Activated CD4-positive, alpha-beta T cell treated with anti-CD3 and anti-CD28 coated beads, Interleukin-2, amount 10 ng/mL, durations not matched to agents 24 days and 14 days (primary cell): Measurements from ENCODE around the gene SHISA7. TPM values are rescaled to one million over a fixed set of nuclear protein-coding genes. Genes with fewer than 3 reads are reported as not detected.

Experiments used
- DNase-seq: peaks from one replicate; pipeline ENCODE4 v3.0.0; 2022
- H3K27ac Mint-ChIP-seq: one replicate; pipeline ENCODE4 v1.8.0; 2022; ENCODE audit warnings: mild to moderate bottlenecking, mixed read lengths
- H3K27me3 Mint-ChIP-seq: one replicate; pipeline ENCODE4 v1.8.0; 2022; ENCODE audit warnings: mixed read lengths
- H3K36me3 Mint-ChIP-seq: one replicate; pipeline ENCODE4 v1.8.0; 2022; ENCODE audit warnings: low read depth, mild to moderate bottlenecking, mixed read lengths
- H3K4me1 Mint-ChIP-seq: one replicate; pipeline ENCODE4 v1.8.0; 2021; ENCODE audit warnings: mixed read lengths
- H3K4me3 Mint-ChIP-seq: one replicate; pipeline ENCODE4 v1.8.0; 2022; ENCODE audit warnings: mild to moderate bottlenecking, moderate library complexity, mixed read lengths
- H3K9me3 Mint-ChIP-seq: one replicate; pipeline ENCODE4 v1.8.0; 2021; ENCODE audit warnings: mixed read lengths
- intact Hi-C: fragments of 100-400 bp; cut with micrococcal nuclease; formaldehyde crosslinking; loops from one replicate; pipeline ENCODE4 v1.15.1; 2023
- total RNA-seq: library from RNA; stranded (reverse); gene quantifications from 2 replicates; pipeline ENCODE4 v1.2.3, GENCODE V29; 2022

SHISA7 gene
- total RNA-seq, 1 donor from 2014 or later, result not detected

DNA sequence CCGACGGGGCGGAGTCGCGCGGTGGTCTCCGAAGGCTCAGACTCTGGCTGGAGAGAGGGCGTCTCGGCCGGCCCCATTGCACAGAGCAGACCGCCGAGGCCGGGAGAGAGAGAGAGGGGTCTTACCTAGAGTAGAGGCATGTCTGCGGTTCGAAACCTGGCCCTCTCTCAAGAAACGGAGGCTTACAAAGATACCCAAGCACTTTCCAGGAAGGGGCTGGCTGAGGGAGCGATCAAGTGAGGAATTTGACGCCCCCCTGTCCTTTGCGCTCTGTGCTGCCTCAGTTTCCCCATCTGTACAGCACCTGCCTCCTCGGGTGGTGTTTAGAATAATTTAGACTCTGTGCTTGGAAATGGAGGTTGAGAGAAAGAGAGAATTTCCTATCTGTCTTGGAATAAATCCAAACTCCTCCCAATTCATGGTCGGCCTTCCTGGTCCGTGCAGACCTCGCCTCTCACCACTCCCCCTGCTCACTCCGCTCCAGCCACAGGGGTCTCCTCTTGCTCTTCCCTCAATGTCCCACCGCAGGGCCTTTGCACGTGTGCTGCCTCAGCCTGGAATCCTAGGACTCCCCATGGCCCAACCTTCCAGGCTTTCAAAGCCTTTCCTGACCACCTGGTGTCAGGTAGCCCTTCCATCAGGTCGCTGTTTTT lies 19.0 kb upstream of the SHISA7 start:
- Mint-ChIP-seq H3K27me3 (no peaks in the 10 kb centered on the region), H3K4me3 (peak overlapping the region; percentile 94), H3K27ac (peak overlapping the region; percentile 78), H3K36me3 (no peaks in the 10 kb centered on the region), H3K9me3 (no peaks in the 10 kb centered on the region), H3K4me1 (peaks cover 16% of the 10 kb centered on the region)
- intact Hi-C loops, result loop anchor here (1.0 kb wide), 1 partner anchor 14 kb away; the partner anchor contains the start of gene ZNF628
- no peak for DNase-seq

DNA sequence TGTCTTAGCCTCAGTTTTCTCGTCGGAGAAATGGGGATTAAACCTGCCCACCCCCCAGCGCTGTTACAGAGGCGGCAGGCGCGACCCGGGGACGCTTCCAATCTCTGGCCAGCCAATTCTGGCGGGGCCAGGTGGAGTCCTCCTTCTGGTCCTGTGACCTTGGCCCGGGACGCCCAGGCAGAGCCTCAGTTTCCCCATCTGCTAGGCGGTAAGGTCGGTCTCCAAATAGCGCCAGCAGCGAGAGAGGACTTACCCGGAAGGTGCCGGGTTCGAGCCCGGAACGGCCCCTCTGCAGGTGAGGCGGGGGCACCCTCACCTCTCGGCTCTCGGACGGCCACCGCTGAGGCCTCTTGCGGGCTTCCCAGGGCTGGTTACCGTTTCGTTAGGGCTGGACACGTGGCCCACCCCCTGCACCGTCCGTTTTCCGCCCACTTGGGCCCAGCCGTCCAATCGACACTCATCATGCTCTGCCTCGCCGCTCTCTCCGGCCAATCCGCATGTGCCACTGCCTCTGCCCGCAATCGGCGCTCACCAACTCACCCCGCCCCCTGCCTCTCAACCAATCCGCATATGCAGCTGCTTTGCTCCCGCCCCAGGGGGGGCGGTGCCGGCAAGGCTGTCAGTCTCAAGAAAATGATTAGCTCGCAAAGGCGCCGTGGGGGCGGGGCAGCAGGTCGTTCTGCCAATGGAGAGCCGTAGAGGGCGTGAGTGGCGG lies 18.3 kb upstream of the SHISA7 start, which contains the start of gene ISOC2:
Gene ISOC2, minus strand, starts transcription at position 384 of the 715 bp plus-strand sequence. CDS start 5,156 bp downstream, outside the sequence.
- peak; percentile 100 for DNase-seq
- no peaks in the 10 kb centered on the region for H3K27me3 Mint-ChIP-seq
- peak within 1 kb of the TSS; percentile 78 for H3K27ac Mint-ChIP-seq
- H3K4me3 Mint-ChIP-seq, result peak within 1 kb of the TSS; percentile 94
- no peaks in the 10 kb centered on the region for H3K36me3 Mint-ChIP-seq
- H3K4me1 Mint-ChIP-seq, result peaks cover 16% of the 10 kb centered on the region
- intact Hi-C loops, result loop anchor here (1.0 kb wide), 1 partner anchor 15 kb away; the partner anchor contains the start of gene ZNF628
- H3K9me3 Mint-ChIP-seq, result no peaks in the 10 kb centered on the region

DNA sequence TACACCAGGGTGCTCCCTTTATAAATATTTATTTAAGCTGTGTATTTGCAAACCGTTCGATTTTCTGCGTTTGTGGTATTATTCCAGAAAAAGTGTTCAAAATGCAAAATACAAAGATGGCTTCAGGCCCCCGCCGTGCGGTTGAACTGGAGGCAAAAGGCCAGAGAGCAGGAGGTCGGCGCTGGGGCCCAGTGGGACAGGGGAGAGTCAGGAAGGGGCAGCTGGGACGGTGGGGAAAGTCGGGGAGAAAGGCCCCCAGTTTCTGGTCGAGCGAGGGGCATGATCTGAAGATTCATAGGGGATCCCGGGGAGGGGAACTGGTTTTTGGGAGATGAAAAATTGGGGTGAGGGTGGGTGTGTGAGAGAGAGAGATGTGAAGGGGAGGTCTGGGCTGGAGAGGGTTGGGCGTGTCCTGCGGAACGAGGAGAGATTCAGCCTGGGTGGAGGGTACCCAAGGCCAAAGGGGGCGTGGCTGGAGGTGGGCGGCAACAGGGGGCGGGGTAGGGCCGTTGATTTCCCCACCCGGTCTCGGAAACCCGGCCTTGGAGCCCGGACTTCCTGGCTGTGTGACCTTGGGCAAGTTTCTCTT lies 17.7 kb upstream of the SHISA7 start:
- no peaks in the 10 kb centered on the region for H3K9me3 Mint-ChIP-seq
- DNase-seq, result peak; percentile 77
- H3K27me3 Mint-ChIP-seq, result no peaks in the 10 kb centered on the region
- intact Hi-C loops, result loop anchor here (1.0 kb wide), 1 partner anchor 16 kb away; the partner anchor contains the start of gene ZNF628
- H3K27ac Mint-ChIP-seq, result peak overlapping the region; percentile 78
- no peaks in the 10 kb centered on the region for H3K36me3 Mint-ChIP-seq
- H3K4me3 Mint-ChIP-seq, result peak overlapping the region; percentile 94
- peaks cover 16% of the 10 kb centered on the region for H3K4me1 Mint-ChIP-seq

DNA sequence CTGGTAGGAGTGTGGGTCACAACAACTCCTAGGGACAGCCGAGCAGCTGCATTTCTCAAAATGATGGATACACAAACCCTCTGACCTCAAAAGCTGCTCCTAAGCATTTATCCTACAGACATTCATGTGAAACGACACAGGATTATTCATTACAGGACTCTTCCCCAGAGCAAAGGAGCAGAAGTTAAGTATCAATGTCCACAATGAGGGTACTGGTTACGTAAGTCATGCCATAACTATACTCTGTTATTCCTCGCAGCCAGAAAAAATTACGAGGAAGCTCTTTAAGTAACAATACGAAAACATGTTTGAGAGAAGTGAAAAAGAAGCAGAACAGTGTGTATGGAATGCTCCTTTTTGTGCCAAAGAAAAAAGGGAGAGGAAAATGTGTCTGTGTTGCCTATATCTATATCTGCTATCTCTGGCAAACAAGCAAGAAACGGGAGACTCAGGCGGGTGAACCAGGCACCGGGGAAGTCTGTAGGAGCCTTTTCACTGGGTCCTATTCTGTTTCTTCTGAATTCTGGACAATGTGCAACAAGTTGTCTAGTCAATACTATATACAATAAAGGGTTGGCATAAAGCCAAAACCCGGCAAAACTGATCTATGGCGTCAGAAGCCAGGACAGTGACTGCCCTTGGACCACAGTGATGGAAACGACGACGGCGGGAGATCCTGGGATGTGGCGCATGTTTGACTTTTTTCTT lies 17.0 kb upstream of the SHISA7 start:
- intact Hi-C loops, result no loop called here
- no peak for DNase-seq
- Mint-ChIP-seq H3K27ac (peak overlapping the region; percentile 78), H3K9me3 (no peaks in the 10 kb centered on the region), H3K27me3 (no peaks in the 10 kb centered on the region), H3K36me3 (no peaks in the 10 kb centered on the region), H3K4me3 (peak overlapping the region; percentile 94), H3K4me1 (peaks cover 16% of the 10 kb centered on the region)

DNA sequence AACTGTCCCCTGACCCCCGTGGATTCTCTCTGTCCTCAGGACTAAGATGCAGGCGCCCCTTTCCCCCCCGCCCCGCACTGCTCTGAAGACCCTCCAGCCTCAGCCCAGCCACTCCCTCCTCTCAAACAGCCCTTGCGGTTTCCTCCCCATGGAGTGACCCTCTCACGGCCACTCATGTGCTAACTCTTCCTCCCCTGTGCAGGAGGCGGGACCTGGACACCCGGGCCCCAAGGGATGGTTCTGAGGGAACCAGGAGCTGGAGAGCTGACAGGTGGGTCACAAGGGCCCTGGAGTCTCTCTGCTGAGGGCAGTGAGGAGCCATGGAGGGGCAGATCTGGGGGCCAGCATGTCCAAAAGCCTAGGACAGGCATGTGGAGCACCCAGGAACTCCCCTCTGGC lies 16.4 kb upstream of the SHISA7 start:
- H3K4me3 Mint-ChIP-seq, result no peak overlapping the region
- intact Hi-C loops, result no loop called here
- no peak overlapping the region for H3K27ac Mint-ChIP-seq

DNA sequence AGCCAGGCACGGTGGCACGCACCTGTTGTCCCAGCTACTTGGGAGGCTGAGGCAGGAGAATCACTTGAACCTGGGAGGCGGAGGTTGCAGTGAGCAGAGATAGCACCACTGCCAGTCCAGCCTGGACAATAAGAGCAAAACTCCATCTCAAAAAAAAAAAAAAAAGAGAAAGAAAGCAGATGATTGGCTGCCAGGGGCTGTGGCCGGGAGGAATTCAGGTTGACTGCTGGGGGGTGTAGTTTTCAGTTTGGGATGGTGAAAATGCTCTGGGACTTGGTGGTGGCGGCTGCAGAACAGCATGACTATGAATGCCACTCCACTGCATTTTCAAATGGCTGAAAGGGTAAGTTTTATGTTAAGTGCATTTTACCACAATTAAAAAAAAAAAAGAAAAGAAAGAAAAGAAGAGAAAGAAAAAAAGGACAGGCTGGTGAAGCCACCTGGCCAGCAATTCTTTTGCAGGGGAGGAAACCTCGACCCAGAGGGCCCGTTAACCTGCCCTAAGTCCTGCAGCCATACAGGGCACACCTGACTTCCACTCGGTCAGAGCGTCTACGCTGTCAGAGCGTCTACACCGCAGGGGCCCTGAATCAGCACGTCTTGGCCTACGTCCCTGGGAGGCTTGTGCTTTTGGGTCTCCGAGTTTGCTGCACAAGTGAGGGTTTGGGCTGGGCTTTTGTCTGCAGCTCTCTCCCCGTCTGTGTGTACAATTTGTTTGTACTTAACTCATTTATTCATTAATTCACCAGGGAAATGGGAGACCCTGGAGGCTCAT lies 14.8 kb upstream of the SHISA7 start:
- no peak for DNase-seq
- intact Hi-C loops, result no loop called here
- H3K27me3 Mint-ChIP-seq, result peaks cover 14% of the 10 kb centered on the region
- H3K36me3 Mint-ChIP-seq, result peaks cover 9% of the 10 kb centered on the region
- no peaks in the 10 kb centered on the region for H3K9me3 Mint-ChIP-seq
- no peak overlapping the region for H3K27ac Mint-ChIP-seq
- H3K4me3 Mint-ChIP-seq, result no peak overlapping the region
- H3K4me1 Mint-ChIP-seq, result peaks cover 19% of the 10 kb centered on the region

More for the DNA sequence above, 16.4 kb upstream of the SHISA7 start:
- Mint-ChIP-seq H3K36me3 (peaks cover 3% of the 10 kb centered on the region), H3K9me3 (no peaks in the 10 kb centered on the region), H3K4me1 (peaks cover 19% of the 10 kb centered on the region), H3K27me3 (peaks cover 2% of the 10 kb centered on the region)
- peak; percentile 56 for DNase-seq

DNA sequence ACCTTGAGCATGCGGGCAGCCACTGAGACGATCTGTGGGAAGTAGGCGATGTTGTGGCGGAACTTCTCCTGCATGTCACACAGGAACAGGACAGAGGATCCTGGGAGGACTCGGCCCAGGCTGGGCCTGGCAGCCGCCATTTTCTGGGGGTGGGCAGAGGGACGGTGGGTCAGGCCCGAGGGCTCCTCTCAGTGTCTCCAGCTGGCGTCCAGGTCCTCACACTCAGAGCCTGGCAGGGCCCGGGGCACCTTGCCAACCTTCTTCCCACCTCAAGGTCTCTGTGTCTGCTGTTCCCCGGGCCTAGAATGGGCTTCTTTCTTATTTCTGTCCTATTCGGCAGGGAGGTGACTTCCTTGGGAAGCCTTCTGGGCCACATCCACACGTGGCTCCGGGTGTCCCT lies 13.2 kb upstream of the SHISA7 start:
- peaks cover 9% of the 10 kb centered on the region for H3K36me3 Mint-ChIP-seq
- H3K4me1 Mint-ChIP-seq, result peaks cover 12% of the 10 kb centered on the region
- H3K27me3 Mint-ChIP-seq, result peaks cover 20% of the 10 kb centered on the region
- no peak overlapping the region for H3K4me3 Mint-ChIP-seq
- no peak for DNase-seq
- H3K27ac Mint-ChIP-seq, result no peak overlapping the region
- no peaks in the 10 kb centered on the region for H3K9me3 Mint-ChIP-seq
- intact Hi-C loops, result no loop called here

DNA sequence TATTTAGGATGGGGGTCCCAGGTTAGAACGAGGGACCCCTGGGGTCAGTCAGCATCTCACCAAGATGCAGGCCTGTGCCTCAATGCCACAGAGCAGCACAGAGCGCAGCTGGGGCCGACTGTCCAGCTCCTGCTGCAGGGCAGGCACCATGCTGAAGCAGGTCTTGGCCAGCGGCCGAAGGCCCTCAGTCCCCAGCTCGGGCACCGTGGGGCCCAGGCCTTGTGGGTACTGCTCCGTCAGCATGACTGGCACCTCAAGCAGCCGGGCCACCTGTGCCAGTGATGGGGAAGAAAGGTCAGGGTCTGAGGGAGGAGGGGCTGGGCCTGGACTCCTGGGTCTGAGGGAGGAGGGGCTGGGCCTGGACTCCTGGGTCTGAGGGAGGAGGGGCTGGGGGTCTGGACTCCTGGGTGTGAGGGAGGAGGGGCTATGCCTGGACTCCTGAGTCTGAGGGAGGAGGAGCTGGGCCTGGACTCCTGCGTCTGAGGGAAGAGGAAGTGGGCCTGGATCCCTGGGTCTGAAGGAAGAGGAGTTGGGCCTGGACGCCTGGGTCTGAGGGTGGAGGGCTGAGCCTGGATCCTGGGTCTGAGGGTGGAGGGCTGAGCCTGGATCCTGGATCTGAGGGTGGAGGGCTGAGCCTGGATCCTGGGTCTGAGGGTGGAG lies 12.6 kb upstream of the SHISA7 start:
- Mint-ChIP-seq H3K27ac (no peak overlapping the region), H3K27me3 (peaks cover 24% of the 10 kb centered on the region), H3K4me1 (peaks cover 9% of the 10 kb centered on the region), H3K36me3 (peaks cover 9% of the 10 kb centered on the region), H3K9me3 (no peaks in the 10 kb centered on the region), H3K4me3 (no peak overlapping the region)
- DNase-seq, result no peak
- intact Hi-C loops, result no loop called here

DNA sequence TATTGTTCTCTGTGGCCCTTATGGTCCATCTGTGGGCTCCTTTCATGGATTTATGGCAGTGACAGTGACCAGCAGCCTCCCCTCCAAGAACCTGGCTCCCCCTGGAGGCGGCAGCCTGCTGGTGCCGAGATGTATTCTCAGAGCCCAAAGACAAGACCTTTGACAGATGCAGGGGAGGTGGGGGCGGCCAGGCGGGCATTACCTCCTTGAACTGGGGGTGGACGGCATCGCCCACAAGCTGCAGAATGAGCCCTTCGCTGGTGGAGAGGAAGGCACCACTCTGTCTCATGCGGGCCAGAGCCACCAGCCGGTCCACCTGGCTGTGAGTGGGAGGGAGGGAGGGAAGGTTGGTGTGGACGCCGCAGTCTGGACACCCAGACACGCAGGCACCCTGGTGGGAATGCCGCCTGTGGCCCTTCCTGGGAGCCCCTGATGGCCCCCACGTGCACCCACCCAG lies 11.7 kb upstream of the SHISA7 start:
- H3K36me3 Mint-ChIP-seq, result peaks cover 9% of the 10 kb centered on the region
- H3K4me3 Mint-ChIP-seq, result no peak overlapping the region
- no peaks in the 10 kb centered on the region for H3K9me3 Mint-ChIP-seq
- intact Hi-C loops, result no loop called here
- peaks cover 29% of the 10 kb centered on the region for H3K27me3 Mint-ChIP-seq
- peaks cover 5% of the 10 kb centered on the region for H3K4me1 Mint-ChIP-seq
- H3K27ac Mint-ChIP-seq, result no peak overlapping the region
- peak; percentile 86 for DNase-seq

DNA sequence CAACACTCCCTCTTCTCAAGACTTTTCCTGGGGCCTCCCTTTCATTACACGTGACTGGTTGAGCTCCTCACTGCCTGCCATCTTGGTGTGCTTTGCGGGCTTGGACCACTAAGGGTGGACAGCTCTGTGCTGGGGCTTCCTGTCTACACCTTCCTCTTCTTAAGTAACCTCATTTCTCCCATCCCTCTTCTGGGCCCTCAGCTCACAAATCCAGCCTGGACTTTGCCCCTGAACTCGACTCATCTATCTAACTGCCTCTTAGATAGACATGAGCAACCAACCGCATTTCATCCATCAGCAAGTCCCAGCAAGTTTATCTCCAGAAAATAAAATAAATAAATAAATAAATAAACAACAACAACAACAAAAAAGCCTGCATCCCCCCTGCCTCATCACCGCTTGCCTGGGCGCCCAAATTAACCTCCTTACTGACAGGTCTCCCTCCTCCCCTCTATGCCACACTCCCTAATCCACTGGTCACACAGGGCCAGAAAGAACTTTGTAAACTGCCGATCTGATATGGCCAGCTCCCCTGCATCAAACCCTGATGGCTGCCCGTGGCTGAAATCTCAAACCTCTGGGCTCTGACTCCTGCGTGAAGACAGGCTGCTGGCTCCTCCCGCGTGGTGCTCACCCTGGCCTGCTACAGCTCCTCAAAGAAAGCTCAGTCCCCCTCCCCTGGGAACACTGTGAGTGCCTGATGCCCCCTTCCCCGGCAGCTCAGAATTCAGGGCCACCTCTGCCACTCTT lies 10.6 kb upstream of the SHISA7 start:
- no peak overlapping the region for H3K4me3 Mint-ChIP-seq

DNA sequence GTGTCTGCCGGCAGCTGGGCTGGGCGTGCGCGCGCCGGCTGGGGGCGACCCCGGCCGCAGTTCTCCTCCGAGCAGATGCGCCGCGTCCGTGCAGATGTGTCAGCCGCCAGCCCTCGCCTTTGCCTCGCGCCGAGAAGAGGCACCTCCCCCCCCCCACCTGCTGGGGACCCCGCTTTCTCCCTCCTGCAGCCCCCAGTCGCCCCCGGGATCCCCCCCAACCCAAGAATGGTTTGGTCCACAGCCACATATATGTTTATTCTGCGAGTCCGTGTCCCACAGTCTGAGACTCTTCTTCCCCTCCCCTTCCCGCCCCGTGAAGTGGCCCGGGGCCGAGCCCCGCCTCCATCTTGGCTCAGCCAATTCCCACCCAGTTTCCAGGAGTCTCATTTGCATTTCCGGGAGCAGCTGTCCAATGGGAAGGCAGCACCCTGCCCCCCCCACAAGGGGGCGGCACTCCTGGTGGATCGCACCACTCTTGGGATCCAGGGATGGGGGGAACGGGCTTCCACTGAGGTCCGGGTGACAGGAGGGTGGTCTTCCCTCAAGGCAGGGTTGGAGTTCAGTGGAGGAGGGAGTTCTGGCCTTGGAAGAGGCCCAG lies 9.7 kb upstream of the SHISA7 start:
- H3K36me3 Mint-ChIP-seq, result peaks cover 9% of the 10 kb centered on the region
- no peak overlapping the region for H3K4me3 Mint-ChIP-seq
- peak; percentile 84 for DNase-seq
- H3K4me1 Mint-ChIP-seq, result peaks cover 5% of the 10 kb centered on the region
- H3K27ac Mint-ChIP-seq, result no peak overlapping the region
- H3K27me3 Mint-ChIP-seq, result peaks cover 30% of the 10 kb centered on the region
- intact Hi-C loops, result no loop called here
- no peaks in the 10 kb centered on the region for H3K9me3 Mint-ChIP-seq

More for the DNA sequence above, 10.6 kb upstream of the SHISA7 start:
- peaks cover 30% of the 10 kb centered on the region for H3K27me3 Mint-ChIP-seq
- intact Hi-C loops, result no loop called here
- H3K9me3 Mint-ChIP-seq, result no peaks in the 10 kb centered on the region
- peaks cover 5% of the 10 kb centered on the region for H3K4me1 Mint-ChIP-seq
- no peak for DNase-seq
- no peak overlapping the region for H3K27ac Mint-ChIP-seq
- H3K36me3 Mint-ChIP-seq, result peaks cover 9% of the 10 kb centered on the region
